ENCODE measurements around the gene TIAM2.

The TIAM2 gene

GRCh38 chr6:155077784-155078183, 82.7 kb downstream of the TIAM2 start:
- TF ChIP-seq CTCF (IDR thresholded peaks at IDR 0.05; ENCODE audit: low read depth, low read length, missing control alignments) = no peak
- no peak overlapping the region for H3K4me3 ChIP-seq (replicated peaks; ENCODE audit: low read depth, low read length)
- DNase-seq (ENCODE audit: extremely low read depth, low read depth) = no peak

GRCh38 chr6:155078331-155078745, 83.2 kb downstream of the TIAM2 start:
- no peak for TF ChIP-seq CTCF (IDR thresholded peaks at IDR 0.05; ENCODE audit: low read depth, low read length, missing control alignments)
- no peak overlapping the region for H3K4me3 ChIP-seq (replicated peaks; ENCODE audit: low read depth, low read length)
- DNase-seq (ENCODE audit: extremely low read depth, low read depth) = no peak

- no peak for DNase-seq (ENCODE audit: extremely low read depth, low read depth)
- TF ChIP-seq CTCF (IDR thresholded peaks at IDR 0.05; ENCODE audit: low read depth, low read length, missing control alignments) = no peak
- no peak overlapping the region for H3K4me3 ChIP-seq (replicated peaks; ENCODE audit: low read depth, low read length)
Observed at GRCh38 chr6:155079985-155080452, 84.9 kb downstream of the TIAM2 start.

- no peak for DNase-seq (ENCODE audit: extremely low read depth, low read depth)
- no peak for TF ChIP-seq CTCF (IDR thresholded peaks at IDR 0.05; ENCODE audit: low read depth, low read length, missing control alignments)
- no peak overlapping the region for H3K4me3 ChIP-seq (replicated peaks; ENCODE audit: low read depth, low read length)
Observed at GRCh38 chr6:155080881-155081845, 86.0 kb downstream of the TIAM2 start.

- DNase-seq (ENCODE audit: extremely low read depth, low read depth) = no peak
- H3K4me3 ChIP-seq (replicated peaks; ENCODE audit: low read depth, low read length) = no peak overlapping the region
- no peak for TF ChIP-seq CTCF (IDR thresholded peaks at IDR 0.05; ENCODE audit: low read depth, low read length, missing control alignments)
Observed at GRCh38 chr6:155084431-155085123, 89.5 kb downstream of the TIAM2 start.

GRCh38 chr6:155085582-155086257, 90.6 kb downstream of the TIAM2 start:
- no peak for DNase-seq (ENCODE audit: extremely low read depth, low read depth)
- no peak for TF ChIP-seq CTCF (IDR thresholded peaks at IDR 0.05; ENCODE audit: low read depth, low read length, missing control alignments)
- H3K4me3 ChIP-seq (replicated peaks; ENCODE audit: low read depth, low read length) = no peak overlapping the region

All from HFF-Myc (cell line).